HS-27A (cell line): ENCODE results near the gene PRSS38.

Source experiments
- DNase-seq: peaks from one replicate; pipeline ENCODE4 v3.0.0-alpha.2; 2012; ENCODE audit warnings: low read depth, missing footprints

PRSS38 gene

GRCh38 chr1:227885648-227886502 is 70.4 kb downstream of the PRSS38 start:
- no peak for DNase-seq

DNA sequence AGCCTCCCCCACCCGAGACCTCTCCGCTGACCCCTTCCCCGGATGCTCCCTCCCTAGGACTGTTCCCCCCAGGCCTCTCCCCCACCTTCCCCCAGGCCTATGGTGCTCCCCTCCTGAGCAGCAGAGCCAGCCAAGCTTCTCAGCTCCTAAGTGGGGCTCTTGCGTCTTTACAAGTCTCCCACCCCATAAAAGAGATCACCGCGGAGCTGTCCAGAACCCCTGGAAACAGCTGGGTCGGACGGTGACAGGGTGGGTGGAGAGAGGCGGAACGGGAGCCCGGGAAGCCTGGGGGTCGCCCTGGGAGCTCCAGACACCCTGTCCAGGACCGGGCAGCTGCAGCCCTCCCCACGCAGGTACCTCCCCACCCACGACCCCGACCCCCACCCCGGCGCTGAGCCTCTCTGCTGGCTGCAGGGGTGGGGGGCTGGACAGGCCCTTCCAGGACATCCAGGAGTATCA is 71.1 kb downstream of the PRSS38 start:
- no peak for DNase-seq

GRCh38 chr1:227886993-227887696 is 71.7 kb downstream of the PRSS38 start:
- no peak for DNase-seq

- no peak for DNase-seq
Observed at GRCh38 chr1:227887697-227888403, 72.4 kb downstream of the PRSS38 start.

GRCh38 chr1:227888404-227889046 is 73.0 kb downstream of the PRSS38 start:
- no peak for DNase-seq

GRCh38 chr1:227889047-227889862 is 73.8 kb downstream of the PRSS38 start:
- DNase-seq: no peak

- DNase-seq: no peak
Observed at GRCh38 chr1:227889863-227890405, 74.5 kb downstream of the PRSS38 start.

DNA sequence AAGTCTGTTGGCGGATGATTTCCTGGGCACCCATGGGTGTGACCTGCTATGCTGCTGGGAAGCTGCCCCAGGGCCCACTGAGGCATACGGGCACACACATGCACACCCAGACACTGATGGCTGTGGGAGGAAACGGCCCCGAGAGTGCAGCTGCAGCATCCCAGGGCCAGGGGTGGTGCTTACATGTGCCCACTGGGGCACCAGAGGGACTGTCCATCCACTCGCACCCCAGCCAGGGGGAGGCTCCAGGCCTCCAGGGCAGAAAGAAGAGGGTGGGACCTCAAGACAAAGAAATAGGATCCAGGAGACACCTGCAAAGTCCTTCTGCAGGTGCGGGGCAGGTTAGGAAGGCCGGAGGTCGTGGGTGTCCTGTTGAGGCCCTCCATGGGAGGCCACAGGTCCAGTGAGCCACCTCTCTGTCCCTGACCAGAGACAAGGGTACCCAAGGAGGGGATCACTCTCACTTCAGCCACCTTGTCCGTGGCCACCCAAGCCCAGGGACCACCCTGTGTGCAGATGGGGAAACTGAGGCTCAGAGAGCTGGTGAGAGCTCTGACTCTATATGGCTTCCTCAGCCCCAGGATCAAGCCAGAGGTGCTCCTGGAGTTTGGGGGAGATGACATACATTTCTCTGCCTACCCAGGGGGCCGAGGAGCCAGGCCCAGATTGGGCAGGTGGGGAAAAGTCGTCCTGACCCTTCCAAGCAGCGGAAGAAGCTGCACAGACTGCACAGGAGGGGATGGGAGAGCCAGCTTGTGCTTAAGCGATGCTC is 75.2 kb downstream of the PRSS38 start:
- DNase-seq: no peak

DNA sequence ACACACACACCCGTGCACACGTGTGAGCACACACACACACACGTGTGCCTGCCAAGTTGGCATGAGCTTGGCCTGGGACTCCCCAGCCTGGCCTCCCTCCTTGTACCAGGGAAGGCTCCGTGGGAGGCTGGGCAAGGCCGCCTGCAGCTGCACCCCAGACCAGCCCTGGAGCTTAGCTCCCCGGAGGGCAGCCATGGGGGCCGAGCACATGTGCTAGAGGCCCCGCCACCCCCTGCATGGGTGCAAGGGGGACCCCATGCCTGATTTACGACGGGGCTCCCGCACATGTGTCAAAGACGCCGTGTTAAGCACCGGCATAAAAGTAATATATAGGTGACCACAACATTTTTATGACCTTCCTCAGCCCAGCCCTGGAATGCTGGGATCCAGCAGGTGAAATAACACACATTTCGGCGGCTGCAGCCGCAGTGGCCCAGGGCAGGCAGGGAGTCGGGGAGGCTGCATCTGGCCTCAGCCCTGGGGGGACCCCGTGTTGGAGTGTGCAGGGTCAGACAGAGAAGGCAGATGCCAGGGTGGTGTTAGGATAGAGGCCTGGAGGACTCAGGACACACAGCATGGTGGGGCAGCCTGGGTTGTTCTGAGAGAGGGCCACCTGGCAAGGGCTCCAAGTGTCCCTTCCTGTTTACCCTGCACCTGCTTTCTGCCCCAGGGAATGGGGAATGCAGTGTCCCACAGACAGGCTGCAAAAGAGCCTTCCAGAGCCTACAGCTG is 75.9 kb downstream of the PRSS38 start:
- no peak for DNase-seq

- DNase-seq: no peak
Observed at GRCh38 chr1:227891955-227892488, 76.5 kb downstream of the PRSS38 start.

GRCh38 chr1:227892489-227893299 is 77.2 kb downstream of the PRSS38 start:
- DNase-seq: no peak

DNA sequence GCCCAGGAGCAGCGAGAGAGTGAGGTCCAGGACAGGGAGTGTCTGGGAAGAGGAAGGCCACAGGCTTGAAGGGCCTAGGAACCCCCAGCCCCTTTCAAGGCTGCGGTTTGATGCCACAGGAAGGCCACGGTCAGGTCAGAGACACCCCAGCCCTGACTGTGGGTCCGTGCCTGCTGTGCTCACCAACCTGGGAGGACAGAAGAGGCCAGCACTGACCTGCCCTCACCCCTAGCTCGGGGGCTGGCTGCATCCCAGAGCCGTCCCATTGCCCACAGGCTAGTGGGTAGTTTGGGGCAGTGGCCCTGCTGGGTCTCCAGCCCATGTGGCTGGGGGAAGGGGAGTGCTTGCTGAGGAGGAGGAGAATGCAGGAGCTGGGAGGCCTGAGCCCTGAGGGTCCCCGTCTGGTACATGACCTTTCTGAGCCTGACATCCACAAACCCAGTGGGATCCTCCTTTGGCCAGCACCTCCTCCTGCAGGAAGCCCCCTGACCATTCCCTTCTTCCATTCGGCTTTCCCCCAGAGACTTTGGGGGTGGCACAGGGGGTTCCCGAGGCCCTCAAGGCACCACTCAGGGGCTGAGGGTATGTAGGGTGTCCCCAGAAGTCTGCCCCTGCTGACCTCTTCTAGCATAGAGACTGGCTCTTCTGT is 77.9 kb downstream of the PRSS38 start:
- no peak for DNase-seq

GRCh38 chr1:227893949-227894721 is 78.7 kb downstream of the PRSS38 start:
- DNase-seq: no peak

- no peak for DNase-seq
Observed at GRCh38 chr1:227894831-227895451, 79.5 kb downstream of the PRSS38 start.
